ENCODE measurements around the gene SIRT7. TPM values are rescaled to one million over a fixed set of nuclear protein-coding genes. Genes with fewer than 3 reads are reported as not detected.

Gene SIRT7
- total RNA-seq, result 10 to 100 TPM; 11.4 to 31.6 (median 14.1) TPM
- 10 to 100 TPM; 28.8 to 62.2 (median 39.1) TPM for polyA plus RNA-seq

GRCh38 chr17:81917565-81918332 lies at the start of gene SIRT7:
Gene SIRT7, minus strand, starts transcription at chr17:81918176. Its CDS starts 45 bp downstream, at chr17:81918131.
- DNase-seq, result peak; percentile 89
- H3K36me3 ChIP-seq, result peaks cover 19 to 65% (median 43%) of the 10 kb centered on the region in 4 donors

GRCh38 chr17:81967244-81967532 lies 49.2 kb upstream of the SIRT7 start:
- no peak for DNase-seq
- intact Hi-C loops (cut with DNase I), result no loop called here
- peaks cover 0 to 24% (median 18%) of the 10 kb centered on the region in 4 donors for H3K4me1 ChIP-seq
- no peak overlapping the region for H3K4me3 ChIP-seq
- no peaks in the 10 kb centered on the region for H3K9me3 ChIP-seq
- peak overlapping the region in 3 of 4 donors; percentile 28 to 46 (median 29) for H3K27ac ChIP-seq
- 24 to 31% methylated on average over 5 of the region's 5 CpGs for WGBS, 2 donors
- TF ChIP-seq CTCF (IDR thresholded peaks at IDR 0.05) (no peak), POLR2AphosphoS5 (IDR thresholded peaks at IDR 0.05) (no peak), POLR2A (IDR thresholded peaks at IDR 0.05) (no peak), EP300 (IDR thresholded peaks at IDR 0.05) (no peak)
- H3K27me3 ChIP-seq, result peaks cover 6 to 22% (median 14%) of the 10 kb centered on the region in 3 donors
- H3K36me3 ChIP-seq, result no peaks in the 10 kb centered on the region

More at GRCh38 chr17:81917565-81918332, at the start of gene SIRT7:
- Histone ChIP-seq H3K4me1 (peaks cover 0 to 57% (median 48%) of the 10 kb centered on the region in 4 donors), H3K27ac (peak within 1 kb of the TSS; percentile 69 to 84 (median 74)), H3K4me3 (peak within 1 kb of the TSS; percentile 37 to 94 (median 84)), H3K27me3 (no peaks in the 10 kb centered on the region), H3K9me3 (no peaks in the 10 kb centered on the region)
- intact Hi-C loops (cut with DNase I), result no loop called here
- no peak for TF ChIP-seq EP300 (IDR thresholded peaks at IDR 0.05)
- no peak for TF ChIP-seq CTCF (IDR thresholded peaks at IDR 0.05)
- TF ChIP-seq POLR2AphosphoS5 (IDR thresholded peaks at IDR 0.05), result peak; percentile 48 to 89 (median 78)
- WGBS, 2 donors, result 1% methylated on average over 94 of the region's 94 CpGs

- no peaks in the 10 kb centered on the region for H3K36me3 ChIP-seq
- DNase-seq, result peak; percentile 80
- H3K9me3 ChIP-seq, result no peaks in the 10 kb centered on the region
- H3K4me1 ChIP-seq, result peaks cover 0 to 28% (median 23%) of the 10 kb centered on the region in 4 donors
- H3K27ac ChIP-seq, result peak overlapping the region in 3 of 4 donors; percentile 28 to 46 (median 29)
- peaks cover 12 to 28% (median 20%) of the 10 kb centered on the region in 3 donors for H3K27me3 ChIP-seq
- intact Hi-C loops (cut with DNase I), result no loop called here
- 36 to 38% methylated on average over 41 of the region's 41 CpGs for WGBS, 2 donors
- TF ChIP-seq EP300 (IDR thresholded peaks at IDR 0.05), result no peak
- no peak for TF ChIP-seq CTCF (IDR thresholded peaks at IDR 0.05)
- peak; percentile 13 to 72 (median 48) for TF ChIP-seq POLR2AphosphoS5 (IDR thresholded peaks at IDR 0.05)
- no peak for TF ChIP-seq POLR2A (IDR thresholded peaks at IDR 0.05)
- no peak overlapping the region for H3K4me3 ChIP-seq
Observed at GRCh38 chr17:81966343-81967243, 48.6 kb upstream of the SIRT7 start.

GRCh38 chr17:81964081-81964849 lies 46.3 kb upstream of the SIRT7 start:
- Histone ChIP-seq H3K27ac (no peak overlapping the region), H3K9me3 (no peaks in the 10 kb centered on the region), H3K36me3 (no peaks in the 10 kb centered on the region), H3K27me3 (peaks cover 28 to 50% (median 39%) of the 10 kb centered on the region in 3 donors), H3K4me3 (no peak overlapping the region), H3K4me1 (peaks cover 0 to 45% (median 41%) of the 10 kb centered on the region in 4 donors)
- intact Hi-C loops (cut with DNase I), result no loop called here
- TF ChIP-seq POLR2AphosphoS5 (IDR thresholded peaks at IDR 0.05) (no peak), EP300 (IDR thresholded peaks at IDR 0.05) (no peak), CTCF (IDR thresholded peaks at IDR 0.05) (no peak), POLR2A (IDR thresholded peaks at IDR 0.05) (no peak)
- DNase-seq, result no peak
- WGBS, 2 donors, result 56 to 77% methylated on average over 22 of the region's 22 CpGs
